HUES6 (cell line): Measurements from ENCODE around the gene CEP85.

Experiments
- H3K27ac ChIP-seq: 2 replicates; pipeline ENCODE4 v1.7.0; 2013; ENCODE audit warnings: low read depth, mild to moderate bottlenecking, low read length, inconsistent platforms
- H3K27me3 ChIP-seq: 2 replicates; pipeline ENCODE4 v1.6.1; 2013; ENCODE audit warnings: low read length; ENCODE audit not compliant: control insufficient read depth, insufficient read depth
- H3K36me3 ChIP-seq: 2 replicates; pipeline ENCODE4 v1.6.1; 2013; ENCODE audit warnings: low read length; ENCODE audit not compliant: control insufficient read depth, insufficient read depth
- H3K4me1 ChIP-seq: 2 replicates; pipeline ENCODE4 v1.6.1; 2013; ENCODE audit warnings: low read length; ENCODE audit not compliant: control insufficient read depth, insufficient read depth
- H3K4me3 ChIP-seq: 2 replicates; pipeline ENCODE4 v1.5.1; 2013; ENCODE audit warnings: low read depth, low read length
- H3K9ac ChIP-seq: one replicate; pipeline ENCODE4 v1.6.1; 2013; ENCODE audit warnings: mild to moderate bottlenecking, low read length
- H3K9me3 ChIP-seq: 2 replicates; pipeline ENCODE4 v1.6.1; 2013; ENCODE audit warnings: low read depth, low read length; ENCODE audit not compliant: control insufficient read depth, insufficient read depth

CEP85 gene

GRCh38 chr1:26285366-26286063 lies 51.5 kb downstream of the CEP85 start:
- Histone ChIP-seq H3K4me3 (no peak overlapping the region), H3K27ac (no peak overlapping the region), H3K9me3 (no peaks in the 10 kb centered on the region), H3K4me1 (peaks cover 50% of the 10 kb centered on the region), H3K27me3 (no peaks in the 10 kb centered on the region), H3K9ac (no peak overlapping the region), H3K36me3 (no peaks in the 10 kb centered on the region)

- Histone ChIP-seq H3K27ac (no peak overlapping the region), H3K36me3 (no peaks in the 10 kb centered on the region), H3K27me3 (no peaks in the 10 kb centered on the region), H3K9ac (no peak overlapping the region), H3K4me1 (peaks cover 51% of the 10 kb centered on the region), H3K9me3 (no peaks in the 10 kb centered on the region), H3K4me3 (no peak overlapping the region)
Observed at GRCh38 chr1:26286064-26286416, 52.0 kb downstream of the CEP85 start.

- Histone ChIP-seq H3K4me1 (peaks cover 48% of the 10 kb centered on the region), H3K9ac (no peak overlapping the region), H3K36me3 (no peaks in the 10 kb centered on the region), H3K9me3 (no peaks in the 10 kb centered on the region), H3K4me3 (no peak overlapping the region), H3K27ac (no peak overlapping the region), H3K27me3 (no peaks in the 10 kb centered on the region)
Observed at GRCh38 chr1:26287033-26287711, 53.2 kb downstream of the CEP85 start.

- Histone ChIP-seq H3K27ac (no peak overlapping the region), H3K4me1 (peaks cover 42% of the 10 kb centered on the region), H3K9ac (no peak overlapping the region), H3K36me3 (no peaks in the 10 kb centered on the region), H3K9me3 (no peaks in the 10 kb centered on the region), H3K4me3 (no peak overlapping the region), H3K27me3 (no peaks in the 10 kb centered on the region)
Observed at GRCh38 chr1:26287811-26288210, 53.8 kb downstream of the CEP85 start.

GRCh38 chr1:26288311-26288941 lies 54.4 kb downstream of the CEP85 start:
- no peaks in the 10 kb centered on the region for H3K27me3 ChIP-seq
- H3K4me1 ChIP-seq = peaks cover 42% of the 10 kb centered on the region
- H3K27ac ChIP-seq = no peak overlapping the region
- no peaks in the 10 kb centered on the region for H3K36me3 ChIP-seq
- H3K4me3 ChIP-seq = no peak overlapping the region
- no peaks in the 10 kb centered on the region for H3K9me3 ChIP-seq
- no peak overlapping the region for H3K9ac ChIP-seq

DNA sequence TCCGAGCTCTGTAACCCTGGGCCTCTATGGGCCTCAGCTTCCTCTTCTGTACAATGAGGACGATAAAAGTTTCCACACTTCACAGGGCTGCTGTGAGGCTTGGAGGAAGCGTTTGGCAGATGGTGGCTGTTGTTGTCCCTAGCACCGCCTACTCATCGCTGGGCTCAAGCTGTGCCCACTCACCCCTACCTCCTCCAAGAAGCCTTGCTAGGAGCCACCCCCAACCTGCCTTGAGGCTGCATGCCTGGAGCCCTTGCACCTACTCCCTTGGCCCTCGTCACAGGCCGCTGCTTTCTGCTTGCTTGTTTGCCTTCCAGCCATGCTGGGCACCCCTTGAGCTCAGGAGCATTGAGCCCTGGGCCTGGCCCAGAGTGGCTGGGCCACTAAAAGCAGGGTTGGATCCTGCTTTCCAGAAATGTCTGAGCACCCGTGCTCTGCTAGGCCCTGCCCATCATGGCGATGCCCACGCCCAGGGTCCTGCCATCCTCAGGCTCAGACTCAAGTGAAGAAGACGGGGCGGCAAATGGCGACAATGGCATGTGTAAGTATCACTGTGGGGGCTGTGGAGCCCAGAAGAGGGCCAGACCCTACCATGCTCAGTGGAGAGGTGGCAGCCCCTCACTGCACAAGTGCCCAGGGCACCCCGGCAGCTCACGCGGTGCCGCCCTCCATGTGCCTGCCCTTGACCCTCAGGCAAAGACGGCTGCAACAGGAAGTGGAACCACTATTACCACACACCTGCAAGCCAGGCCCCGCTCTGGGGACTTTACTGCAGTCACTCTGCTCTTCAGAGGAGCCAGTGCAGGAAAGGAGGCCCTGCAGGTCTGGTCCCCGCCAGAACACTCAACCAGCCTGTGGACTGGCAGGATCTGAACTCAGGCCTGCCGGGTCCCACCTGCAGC lies 55.4 kb downstream of the CEP85 start:
- Histone ChIP-seq H3K27ac (no peak overlapping the region), H3K9ac (no peak overlapping the region)

DNA sequence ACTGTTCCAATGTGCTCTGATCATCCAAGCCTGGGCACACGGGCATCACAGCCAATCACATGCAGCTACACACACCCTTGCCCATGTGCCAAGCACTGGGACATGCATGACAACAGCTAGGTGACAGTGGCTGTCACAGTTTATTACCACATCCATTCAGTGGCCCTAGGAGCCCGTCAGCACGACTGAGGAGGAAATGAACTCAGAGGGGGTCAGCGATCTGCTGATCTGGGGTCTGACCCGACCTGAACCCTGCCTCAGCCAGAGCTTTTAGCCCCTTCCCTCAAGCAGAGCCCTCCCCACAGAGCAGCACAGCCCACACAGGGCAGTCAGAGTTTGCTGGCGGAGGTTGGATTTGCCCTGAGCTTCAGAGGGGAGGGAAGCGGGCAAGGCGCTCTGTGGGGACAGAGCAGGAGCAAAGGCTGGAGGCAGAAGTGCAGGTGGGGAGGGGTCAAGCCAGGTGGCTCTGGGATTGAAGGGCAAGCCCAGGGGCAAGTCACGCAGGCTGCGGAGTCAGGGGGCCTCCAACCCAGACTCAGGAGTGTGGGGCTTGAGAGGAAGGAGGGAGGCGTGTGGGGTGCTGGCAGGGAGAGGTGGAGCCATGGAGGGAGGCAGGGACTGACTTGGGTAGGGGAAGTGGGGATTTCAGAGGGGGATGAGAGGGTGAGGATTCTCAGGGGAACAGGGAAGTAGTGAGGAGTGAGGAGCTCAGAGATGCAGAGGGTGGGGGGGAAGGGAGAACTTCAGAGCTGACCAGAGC lies 56.3 kb downstream of the CEP85 start:
- H3K36me3 ChIP-seq = peaks cover 2% of the 10 kb centered on the region; the same call in 1 of the 2 replicates
- H3K27me3 ChIP-seq = no peaks in the 10 kb centered on the region
- no peak overlapping the region for H3K9ac ChIP-seq
- H3K9me3 ChIP-seq = no peaks in the 10 kb centered on the region
- no peak overlapping the region for H3K4me3 ChIP-seq
- no peak overlapping the region for H3K27ac ChIP-seq
- H3K4me1 ChIP-seq = peaks cover 32% of the 10 kb centered on the region

More for the DNA sequence above, 55.4 kb downstream of the CEP85 start:
- no peaks in the 10 kb centered on the region for H3K9me3 ChIP-seq
- H3K4me3 ChIP-seq = no peak overlapping the region
- H3K4me1 ChIP-seq = peaks cover 40% of the 10 kb centered on the region
- H3K27me3 ChIP-seq = no peaks in the 10 kb centered on the region
- peaks cover 2% of the 10 kb centered on the region; the same call in 1 of the 2 replicates for H3K36me3 ChIP-seq

DNA sequence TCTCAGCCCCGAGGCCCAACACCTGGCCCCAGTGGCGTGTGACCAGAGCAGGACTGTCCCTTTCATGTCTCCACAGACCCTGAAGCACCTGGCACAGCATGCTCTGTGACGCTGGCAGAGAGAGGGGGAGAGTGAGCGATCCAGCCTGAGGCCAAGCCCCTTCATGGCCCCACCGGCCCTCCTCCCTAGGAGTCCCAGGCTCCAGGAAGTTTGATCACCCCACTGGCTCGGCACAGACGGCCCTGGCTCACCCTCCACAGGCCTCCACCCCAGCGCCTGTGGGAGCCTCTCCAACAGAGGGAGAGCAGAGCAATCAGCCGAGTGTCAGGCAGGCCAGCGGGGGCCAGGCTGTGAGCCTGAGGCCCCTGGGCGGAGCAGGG lies 56.9 kb downstream of the CEP85 start:
- no peaks in the 10 kb centered on the region for H3K27me3 ChIP-seq
- H3K4me3 ChIP-seq = no peak overlapping the region
- H3K27ac ChIP-seq = no peak overlapping the region
- H3K4me1 ChIP-seq = peaks cover 27% of the 10 kb centered on the region
- no peaks in the 10 kb centered on the region for H3K9me3 ChIP-seq
- no peak overlapping the region for H3K9ac ChIP-seq
- peaks cover 2% of the 10 kb centered on the region; the same call in 1 of the 2 replicates for H3K36me3 ChIP-seq

DNA sequence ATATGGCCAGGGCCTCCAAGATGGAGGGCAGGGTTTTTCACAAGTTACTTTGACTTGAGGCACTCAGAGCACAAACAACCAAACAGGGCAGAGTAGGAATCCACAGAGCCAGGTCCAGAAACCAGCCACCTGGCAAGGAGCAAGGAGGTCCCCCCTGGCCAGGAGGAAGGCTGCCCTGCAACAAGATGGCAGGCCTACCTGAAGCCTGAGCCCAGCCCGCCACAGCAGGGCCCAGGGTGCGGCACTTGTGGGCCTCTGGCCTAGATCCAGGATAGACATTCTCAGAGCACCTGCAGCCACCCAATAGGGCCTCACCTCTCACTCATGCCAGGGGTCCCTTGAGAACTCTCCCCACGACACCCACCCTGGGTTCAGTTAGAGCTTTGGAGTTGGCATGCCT lies 57.4 kb downstream of the CEP85 start:
- no peak overlapping the region for H3K27ac ChIP-seq
- H3K27me3 ChIP-seq = no peaks in the 10 kb centered on the region
- no peak overlapping the region for H3K9ac ChIP-seq
- H3K9me3 ChIP-seq = no peaks in the 10 kb centered on the region
- H3K36me3 ChIP-seq = peaks cover 2% of the 10 kb centered on the region; the same call in 1 of the 2 replicates
- H3K4me3 ChIP-seq = no peak overlapping the region
- peaks cover 27% of the 10 kb centered on the region for H3K4me1 ChIP-seq

DNA sequence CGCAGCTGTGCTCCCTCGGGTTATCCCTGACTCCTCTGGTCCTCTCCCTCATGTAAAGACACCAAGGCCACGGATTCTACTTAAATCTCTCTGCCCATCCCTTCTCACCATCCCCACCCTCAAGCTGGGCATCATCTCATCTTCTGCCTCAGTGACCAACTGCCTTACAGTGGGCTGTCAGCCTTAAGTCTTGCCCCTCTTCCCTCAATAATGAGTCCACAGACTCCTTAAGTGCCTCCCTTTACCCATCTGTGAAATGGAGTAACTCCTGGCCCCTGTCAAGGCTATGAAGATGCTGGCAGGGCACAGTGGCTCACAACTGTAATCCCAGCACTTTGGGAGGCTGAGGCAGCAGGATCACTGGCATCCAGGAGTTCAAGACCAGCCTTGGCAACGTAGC lies 57.9 kb downstream of the CEP85 start:
- Histone ChIP-seq H3K4me3 (no peak overlapping the region), H3K9me3 (no peaks in the 10 kb centered on the region), H3K27me3 (no peaks in the 10 kb centered on the region), H3K9ac (no peak overlapping the region), H3K36me3 (peaks cover 6% of the 10 kb centered on the region; the same call in 1 of the 2 replicates), H3K27ac (no peak overlapping the region), H3K4me1 (peaks cover 27% of the 10 kb centered on the region)
